ENCODE measurements around the gene MS4A3.
"Not testable (repeated sequence)": the region's sequence is repeated elsewhere in the genome, so short reads cannot be mapped to it uniquely, and the experiment has no call there.

Gene MS4A3, protein sequence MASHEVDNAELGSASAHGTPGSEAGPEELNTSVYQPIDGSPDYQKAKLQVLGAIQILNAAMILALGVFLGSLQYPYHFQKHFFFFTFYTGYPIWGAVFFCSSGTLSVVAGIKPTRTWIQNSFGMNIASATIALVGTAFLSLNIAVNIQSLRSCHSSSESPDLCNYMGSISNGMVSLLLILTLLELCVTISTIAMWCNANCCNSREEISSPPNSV

DNA sequence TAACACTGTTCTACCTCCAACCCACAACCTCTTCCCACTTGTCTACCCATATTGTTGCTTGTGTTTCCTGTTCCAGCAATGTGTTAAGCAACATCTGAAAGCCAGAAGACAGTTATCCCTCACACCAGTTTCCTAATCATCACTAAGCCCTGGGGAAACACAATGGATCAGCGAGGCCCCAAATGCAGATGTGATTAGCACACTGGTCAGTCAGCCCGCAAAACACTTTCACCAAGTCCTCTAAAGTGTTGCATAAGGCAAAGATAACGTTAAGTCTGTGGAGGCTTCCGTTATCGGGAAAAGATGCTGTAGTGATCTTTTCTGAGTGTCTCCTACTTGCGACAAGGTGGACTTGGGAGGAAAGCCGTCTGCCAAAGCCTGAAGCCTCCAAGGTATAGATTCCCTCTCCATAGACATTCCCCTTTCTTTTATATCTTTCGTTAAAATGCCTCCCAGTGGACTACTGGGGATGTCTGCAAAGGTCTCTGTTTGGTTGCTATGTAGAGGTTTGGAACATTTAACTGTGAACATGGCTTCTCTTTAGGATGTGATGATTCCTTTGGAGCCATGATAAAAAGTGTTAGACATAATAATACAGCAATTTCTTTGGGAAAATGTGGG lies at the start of gene MS4A3:
Gene MS4A3 (plus strand): TSS at position 317 of the 621 bp plus-strand sequence. CDS start 4,496 bp downstream, outside the sequence.
- no peak for DNase-seq (ENCODE audit: low spot score)

DNA sequence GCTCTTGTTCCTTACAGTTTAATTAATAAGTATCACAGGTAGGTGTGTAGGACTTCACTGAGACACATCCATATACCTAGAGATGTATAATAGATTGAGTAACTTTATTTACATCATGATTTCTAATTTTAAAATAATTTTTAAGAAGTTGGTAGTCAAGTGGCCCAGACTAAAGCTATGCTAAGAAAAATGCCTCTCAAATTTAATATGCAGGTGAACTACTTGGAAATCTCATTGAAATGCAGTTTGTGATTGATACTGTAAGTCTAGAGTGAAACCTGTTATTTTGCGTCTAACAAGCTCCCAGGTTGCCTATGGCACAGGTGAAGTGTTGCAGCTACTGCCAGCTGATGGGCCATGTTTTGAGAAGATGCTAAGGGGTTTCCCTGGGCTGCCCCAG lies 39.6 kb upstream of the MS4A3 start, which contains the start of gene OOSP4B:
Gene OOSP4B (plus strand): TSS at position 301 of the 400 bp plus-strand sequence.
- no peak for DNase-seq (ENCODE audit: low spot score)

DNA sequence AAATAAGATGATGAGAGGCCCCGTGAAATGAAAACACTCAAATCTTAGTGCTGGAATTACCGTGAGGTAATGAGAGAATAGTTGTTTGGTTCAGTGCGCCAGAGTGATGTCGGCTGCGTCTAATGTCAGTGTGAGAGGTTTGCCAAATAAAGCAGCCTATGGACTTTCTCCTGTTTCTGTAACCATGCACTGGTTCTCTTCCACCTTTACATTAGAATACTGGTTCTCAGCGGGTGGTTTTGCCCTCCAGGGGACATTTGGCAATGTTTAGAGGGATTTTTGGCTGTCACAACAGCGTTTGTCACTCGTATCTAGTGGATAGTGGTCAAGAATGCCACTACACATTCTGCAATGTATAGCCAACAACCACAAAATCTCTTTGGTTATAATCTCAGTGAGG lies 38.4 kb upstream of the MS4A3 start:
- DNase-seq (ENCODE audit: low spot score) = no peak

DNA sequence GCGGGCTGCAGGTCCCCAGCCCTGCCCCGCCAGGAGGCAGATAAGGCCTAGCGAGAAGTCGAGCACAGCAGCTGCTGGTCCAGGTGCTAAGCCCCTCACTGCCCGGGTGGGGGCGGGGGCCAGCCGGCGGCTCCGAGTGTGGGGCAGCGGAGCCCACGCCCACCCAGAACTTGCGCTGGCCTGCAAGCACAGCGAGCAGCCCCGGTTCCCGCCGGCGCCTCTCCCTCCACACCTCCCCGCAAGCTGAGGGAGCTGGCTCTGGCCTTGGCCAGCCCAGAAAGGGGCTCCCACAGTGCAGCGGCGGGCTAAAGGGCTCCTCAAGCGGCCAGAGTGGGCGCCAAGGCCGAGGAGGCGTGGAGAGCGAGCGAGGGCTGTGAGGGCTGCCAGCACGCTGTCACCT lies 36.1 kb upstream of the MS4A3 start:
- DNase-seq (ENCODE audit: low spot score) = not testable (repeated sequence)

DNA sequence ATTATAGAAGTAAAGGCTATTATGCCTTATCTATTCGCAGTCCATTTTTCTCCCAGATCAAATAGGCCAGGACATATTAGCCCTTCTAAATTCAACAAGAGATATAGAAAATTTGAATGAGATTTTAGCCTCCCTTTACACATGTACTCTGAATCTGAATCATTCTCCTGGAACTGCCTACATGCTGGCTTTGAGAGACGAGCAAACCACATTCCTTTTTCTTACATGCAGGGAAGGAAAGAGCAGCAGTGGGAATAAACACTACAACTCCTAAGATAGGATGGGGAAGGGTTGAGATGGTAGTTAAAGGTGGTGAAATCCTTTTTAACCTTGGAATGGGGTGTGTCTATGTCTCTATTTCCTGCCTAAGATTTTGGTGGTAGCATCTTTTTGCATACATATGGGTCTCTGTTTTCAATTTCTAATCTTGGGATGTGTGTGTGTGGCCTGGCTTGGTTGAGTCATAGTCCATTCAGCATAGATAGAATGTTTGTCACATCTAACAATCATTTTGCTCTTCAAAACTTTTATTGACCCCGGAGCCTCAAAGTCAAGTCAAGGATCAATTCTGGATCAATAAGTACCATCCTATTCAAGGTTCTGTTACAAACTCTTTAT lies 27.3 kb upstream of the MS4A3 start:
- DNase-seq (ENCODE audit: low spot score) = no peak

DNA sequence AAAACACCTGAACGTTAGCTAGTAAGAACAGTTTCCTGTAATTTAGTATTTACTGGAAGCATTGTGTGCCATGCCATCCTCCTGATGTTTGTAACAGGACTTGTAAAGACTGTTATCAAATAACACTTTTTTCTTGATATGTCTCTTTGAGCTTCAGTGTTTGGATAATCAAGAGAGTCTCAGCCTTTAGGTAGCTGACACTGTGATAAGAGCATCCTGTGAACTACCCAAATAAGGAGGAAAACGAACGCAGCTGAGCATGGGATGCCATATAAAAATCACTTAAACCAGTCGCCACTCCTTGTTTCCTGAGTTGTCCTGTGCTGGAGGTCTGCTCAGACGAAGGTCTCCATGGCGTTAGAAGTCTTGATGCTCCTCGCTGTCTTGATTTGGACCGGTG lies 16.4 kb upstream of the MS4A3 start, which contains the start of gene OOSP2:
Gene OOSP2 (plus strand): TSS at position 301 of the 400 bp plus-strand sequence. CDS start 51 bp downstream, at position 352.
- DNase-seq (ENCODE audit: low spot score) = no peak

DNA sequence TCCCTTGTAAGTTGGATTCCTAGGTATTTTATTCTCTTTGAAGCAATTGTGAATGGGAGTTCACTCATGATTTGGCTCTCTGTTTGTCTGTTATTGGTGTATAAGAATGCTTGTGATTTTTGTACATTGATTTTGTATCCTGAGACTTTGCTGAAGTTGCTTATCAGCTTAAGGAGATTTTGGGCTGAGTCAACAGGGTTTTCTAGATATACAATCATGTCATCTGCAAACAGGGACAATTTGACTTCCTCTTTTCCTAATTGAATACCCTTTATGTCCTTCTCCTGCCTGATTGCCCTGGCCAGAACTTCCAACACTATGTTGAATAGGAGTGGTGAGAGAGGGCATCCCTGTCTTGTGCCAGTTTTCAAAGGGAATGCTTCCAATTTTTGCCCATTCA lies 6.0 kb upstream of the MS4A3 start:
- not testable (repeated sequence) for DNase-seq (ENCODE audit: low spot score)

DNA sequence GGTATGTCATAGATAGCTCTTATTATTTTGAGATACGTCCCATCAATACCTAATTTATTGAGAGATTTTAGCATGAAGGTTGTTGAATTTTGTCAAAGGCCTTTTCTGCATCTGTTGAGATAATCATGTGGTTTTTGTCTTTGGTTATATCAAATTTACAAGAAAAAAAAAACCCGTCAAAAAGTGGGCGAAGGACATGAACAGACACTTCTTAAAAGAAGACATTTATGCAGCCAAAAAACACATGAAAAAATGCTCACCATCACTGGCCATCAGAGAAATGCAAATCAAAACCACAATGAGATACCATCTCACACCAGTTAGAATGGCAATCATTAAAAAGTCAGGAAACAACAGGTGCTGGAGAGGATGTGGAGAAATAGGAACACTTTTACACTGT lies 5.6 kb upstream of the MS4A3 start:
- not testable (repeated sequence) for DNase-seq (ENCODE audit: low spot score)

DNA sequence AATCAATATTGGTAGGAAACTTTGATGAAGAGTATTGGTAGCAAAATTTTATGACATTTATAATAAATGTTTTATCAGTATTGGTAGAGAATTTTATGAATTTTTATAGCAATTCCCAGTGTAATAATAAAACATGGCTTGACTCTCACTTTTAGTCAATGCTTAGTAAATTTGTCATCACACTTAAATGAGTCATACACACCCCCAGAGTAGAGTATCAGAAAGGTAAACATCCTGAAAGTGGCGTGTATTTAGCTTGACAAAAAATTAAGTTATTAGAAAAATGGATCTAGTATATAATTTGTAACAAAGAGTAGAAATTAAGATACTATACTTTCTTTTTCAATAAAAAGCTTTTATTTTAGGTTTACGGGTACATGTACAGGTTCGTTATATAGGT lies 2.6 kb downstream of the MS4A3 start:
- DNase-seq (ENCODE audit: low spot score) = no peak

DNA sequence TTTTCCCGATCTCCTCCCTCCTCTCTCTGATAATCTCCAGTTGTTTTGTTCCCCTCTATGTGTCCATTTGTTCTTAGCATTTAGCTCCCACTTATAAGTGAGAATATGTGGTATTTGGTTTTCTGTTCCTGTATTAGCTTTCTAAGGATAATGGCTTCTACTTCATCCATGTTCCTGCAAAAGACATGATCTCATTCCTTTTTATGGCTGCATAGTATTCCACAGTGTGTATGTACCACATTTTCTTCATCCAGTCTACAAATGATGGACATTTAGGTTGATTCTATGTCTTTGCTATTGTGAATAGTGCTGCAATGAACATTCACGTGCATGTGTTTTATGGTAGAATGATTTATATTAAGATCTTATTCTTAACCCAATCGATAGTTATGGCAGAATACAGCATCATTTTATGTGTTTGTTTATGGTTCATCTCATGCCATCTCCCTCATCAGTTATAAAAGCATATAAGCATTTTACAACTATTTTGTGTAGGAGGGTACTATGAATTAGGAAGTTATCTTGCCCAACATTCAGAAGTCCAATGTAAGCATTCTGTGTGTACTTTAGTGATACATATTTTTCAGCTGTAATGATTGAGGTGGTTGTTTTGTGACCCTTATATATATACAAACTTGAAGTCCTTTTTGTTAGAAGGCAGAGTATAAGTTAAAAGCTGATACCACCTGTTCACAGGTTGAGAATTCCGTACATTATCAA lies 3.2 kb downstream of the MS4A3 start:
- DNase-seq (ENCODE audit: low spot score) = no peak

DNA sequence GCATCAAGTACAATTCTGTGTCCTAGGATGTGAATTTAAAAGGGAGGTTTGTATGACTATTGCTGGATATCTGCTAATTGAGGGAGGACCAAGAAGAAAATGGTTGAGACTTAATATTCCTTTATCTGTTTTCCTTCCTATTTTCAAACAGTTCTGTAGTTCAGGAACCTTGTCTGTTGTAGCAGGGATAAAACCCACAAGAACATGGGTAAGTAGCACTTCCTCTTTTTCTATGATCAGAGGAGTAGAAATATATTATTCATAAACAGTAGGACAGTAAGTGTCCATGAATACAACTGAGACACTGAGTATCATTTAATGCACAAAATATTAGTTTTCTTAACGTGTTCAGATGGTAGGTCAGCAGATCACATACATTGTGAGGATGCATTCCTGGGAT lies 7.6 kb downstream of the MS4A3 start:
- no peak for DNase-seq (ENCODE audit: low spot score)

DNA sequence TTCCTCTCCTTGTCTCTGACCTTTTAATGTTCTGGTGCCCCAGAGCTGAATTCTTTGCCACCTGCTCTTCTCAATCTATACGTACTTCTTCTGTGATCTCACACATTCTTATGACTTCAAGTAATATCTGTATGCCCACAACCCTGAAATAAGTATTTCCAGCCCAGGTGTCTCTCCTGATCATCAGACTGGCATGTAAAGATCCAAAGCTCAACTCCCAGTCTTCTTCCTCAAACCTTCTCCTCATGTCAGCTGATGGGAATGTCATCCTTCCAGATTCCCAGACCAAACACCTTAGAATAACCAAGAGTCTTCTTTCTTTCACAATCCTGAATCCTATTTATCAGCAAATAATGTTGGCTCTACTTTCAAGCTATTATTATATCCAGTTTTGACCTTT lies 9.3 kb downstream of the MS4A3 start:
- DNase-seq (ENCODE audit: low spot score) = no peak

DNA sequence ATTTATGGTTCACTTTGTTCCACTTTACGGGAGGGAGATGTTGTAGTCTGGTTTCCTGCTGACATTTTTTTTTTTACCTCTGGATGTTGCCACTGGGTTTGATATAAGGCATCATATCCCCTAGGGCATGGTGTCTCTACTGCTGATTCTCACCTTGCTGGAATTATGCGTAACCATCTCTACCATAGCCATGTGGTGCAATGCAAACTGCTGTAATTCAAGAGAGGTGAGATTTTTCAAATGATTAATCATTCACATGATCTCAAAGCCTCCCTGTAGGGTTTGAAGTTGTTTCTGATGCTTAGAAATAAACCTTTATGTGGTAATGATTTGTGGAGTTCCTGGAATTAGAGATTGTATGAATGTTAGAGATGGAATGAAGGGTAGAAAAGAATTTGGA lies 13.0 kb downstream of the MS4A3 start:
- DNase-seq (ENCODE audit: low spot score) = no peak

DNA sequence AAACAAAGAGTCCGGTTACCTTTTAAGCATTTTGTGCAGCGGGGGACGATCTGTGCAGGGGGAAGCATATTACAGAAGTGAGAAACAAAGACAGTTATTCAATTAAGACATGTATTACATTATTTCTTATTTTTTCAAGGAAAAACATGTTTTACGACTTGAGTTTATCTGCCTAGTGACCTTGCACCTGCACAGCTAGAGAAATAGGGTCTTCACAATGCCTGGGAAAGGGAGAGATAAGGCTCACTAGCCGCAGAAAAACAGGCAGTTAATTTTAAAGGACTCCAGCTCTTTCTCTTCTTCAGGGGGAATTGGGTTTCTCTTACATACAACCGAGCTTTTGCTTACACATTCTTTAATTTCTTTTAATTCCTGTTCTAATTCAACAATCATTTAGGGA lies 15.2 kb downstream of the MS4A3 start:
- not testable (repeated sequence) for DNase-seq (ENCODE audit: low spot score)

DNA sequence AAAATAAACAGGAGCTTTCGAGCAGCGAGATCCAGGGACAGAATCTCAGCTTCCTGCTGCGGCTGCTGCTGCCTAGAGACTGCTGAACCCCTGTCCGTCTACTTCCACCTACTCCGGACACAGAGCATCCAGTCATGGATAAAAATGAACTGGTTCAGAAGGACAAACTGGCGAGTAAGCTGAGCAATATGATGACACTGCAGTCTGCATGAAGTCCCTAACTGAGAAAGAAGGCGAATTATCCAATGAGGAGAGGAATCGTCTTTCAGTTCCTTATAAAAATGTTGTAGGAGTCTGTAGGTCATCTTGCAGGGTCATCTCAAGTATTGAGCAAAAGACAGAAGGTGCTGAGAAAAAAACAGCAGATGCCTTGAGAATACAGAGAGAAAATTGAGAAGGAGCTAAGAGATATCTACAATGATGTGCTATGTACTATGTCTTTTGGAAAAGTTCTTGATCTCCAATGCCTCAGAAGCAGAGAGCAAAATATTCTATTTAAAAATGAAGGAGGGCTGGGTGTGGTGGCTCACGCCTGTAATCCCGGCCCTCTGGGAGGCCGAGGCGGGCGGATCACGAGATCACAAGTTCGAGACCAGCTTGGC lies 20.9 kb downstream of the MS4A3 start:
- no peak for DNase-seq (ENCODE audit: low spot score)

DNA sequence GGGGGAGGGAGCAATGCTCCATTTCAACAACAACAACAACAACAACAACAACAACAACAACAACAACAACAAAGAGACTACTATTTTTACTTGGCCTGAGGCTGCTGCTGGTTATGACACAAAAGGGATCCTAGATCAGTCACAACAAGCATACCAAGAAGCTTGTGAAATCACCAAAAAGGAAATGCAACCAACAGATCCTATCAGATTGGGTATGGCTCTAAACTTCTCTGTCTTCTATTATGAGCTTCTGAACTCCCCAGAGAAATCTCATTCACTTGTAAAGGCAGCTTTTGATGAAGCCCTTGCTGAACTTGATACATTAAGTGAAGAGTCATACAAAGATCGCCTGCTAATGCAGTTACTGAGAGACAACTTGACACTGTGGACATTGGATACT lies 21.5 kb downstream of the MS4A3 start:
- DNase-seq (ENCODE audit: low spot score) = no peak

DNA sequence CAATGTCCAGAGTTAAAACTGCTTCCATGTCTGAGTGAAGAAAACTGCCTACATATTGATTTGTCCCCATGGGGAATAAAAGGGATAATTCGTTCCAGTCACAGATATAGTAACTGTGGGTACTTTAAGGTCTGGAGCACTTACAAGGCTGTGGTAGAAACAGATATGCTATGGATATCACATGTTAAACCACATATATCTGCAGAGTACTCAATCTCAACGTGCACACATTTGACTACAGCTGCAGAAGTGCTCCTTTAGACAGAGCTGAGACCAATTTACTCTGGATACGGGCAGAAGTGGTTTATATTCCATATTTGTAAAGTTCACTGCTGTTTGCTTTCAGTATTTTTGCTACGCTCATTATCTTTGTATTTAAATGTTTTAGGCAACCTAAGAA lies 22.3 kb downstream of the MS4A3 start:
- no peak for DNase-seq (ENCODE audit: low spot score)

DNA sequence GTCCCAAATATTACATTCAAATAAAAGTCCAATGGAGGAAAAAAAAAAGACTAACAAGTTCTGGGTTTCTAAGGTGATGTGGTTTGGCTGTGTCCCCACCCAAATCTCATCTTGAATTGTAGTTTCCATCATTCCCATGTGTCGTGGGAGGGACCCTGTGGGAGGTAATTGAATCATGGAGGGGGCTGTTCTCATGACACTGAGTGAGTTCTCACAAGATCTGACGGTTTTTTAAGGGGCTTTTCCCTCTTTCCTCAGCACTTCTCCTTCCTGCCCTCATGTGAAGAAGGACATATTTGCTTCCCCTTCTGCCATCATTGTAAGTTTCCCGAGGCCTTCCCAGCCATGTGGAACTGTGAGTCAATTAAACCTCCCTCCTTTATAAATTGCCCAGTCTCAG lies 24.1 kb downstream of the MS4A3 start:
- no peak for DNase-seq (ENCODE audit: low spot score)

DNA sequence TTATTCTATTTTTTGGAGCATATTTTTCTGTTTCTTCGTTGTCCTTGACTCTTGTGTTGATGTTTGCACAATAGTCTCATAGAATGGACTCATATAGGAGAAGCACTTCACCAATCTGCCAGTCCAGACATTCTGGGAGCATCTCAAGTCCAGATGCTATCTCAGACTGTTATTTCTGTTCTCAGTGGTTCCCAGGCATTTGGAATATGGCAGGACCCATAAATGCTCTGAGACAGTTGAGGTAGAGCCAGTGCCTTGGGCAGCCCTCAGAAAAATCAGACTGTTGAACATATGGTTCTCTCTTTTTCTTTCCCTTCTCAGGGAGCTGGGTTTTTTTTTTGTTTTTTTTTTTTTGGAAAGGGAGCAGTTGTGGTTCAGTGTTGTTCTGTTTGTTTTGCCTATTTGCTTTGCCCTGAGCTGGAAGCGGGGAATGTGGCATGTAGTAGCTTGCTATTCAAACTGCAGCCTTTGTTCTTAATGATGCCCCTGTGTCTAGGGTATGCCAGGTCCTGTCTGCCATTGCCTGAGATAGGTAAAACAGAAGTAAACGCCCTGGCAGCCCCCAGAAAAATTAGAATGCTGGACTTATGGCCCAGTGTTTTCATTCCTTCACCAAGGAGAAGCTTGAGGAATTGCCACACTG lies 28.3 kb downstream of the MS4A3 start:
- no peak for DNase-seq (ENCODE audit: low spot score)

DNA sequence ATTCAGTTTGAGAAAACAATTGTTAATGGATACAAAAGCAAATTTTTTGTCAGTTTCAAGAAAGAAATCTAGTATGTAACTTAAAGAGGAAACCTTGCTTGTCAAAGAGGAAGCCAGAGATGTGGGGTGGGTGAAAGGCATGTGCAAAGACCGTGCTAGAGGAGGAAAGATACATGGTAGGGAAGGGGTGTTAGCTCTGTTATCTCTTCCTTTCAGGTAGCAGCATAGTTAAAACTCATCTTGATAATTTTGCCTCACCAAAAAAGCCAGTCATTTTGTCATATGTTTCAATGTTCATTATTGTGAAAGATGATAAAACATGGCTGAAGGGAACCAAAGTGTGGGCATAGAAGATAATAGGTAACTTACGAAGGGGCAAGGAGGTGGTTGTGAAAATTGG lies 29.4 kb downstream of the MS4A3 start:
- no peak for DNase-seq (ENCODE audit: low spot score)

DNA sequence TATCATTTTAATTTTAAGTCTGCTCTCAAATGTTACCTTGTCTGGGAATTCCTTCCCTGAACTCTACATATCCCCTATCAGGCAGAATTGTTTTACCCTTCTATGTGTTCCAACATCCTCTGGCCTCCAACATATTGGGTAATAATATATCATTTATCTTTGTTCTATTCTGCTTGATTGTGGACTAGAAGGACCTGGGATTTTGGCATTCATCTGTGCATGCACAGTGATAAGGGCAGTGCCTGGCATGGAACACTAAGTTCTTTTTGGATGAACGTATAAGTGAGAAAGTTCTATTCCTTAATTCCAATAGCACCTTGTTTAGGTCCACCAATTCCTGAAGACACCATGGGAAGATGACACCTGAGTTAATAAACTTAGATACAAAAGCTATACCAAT lies 30.8 kb downstream of the MS4A3 start:
- DNase-seq (ENCODE audit: low spot score) = no peak

DNA sequence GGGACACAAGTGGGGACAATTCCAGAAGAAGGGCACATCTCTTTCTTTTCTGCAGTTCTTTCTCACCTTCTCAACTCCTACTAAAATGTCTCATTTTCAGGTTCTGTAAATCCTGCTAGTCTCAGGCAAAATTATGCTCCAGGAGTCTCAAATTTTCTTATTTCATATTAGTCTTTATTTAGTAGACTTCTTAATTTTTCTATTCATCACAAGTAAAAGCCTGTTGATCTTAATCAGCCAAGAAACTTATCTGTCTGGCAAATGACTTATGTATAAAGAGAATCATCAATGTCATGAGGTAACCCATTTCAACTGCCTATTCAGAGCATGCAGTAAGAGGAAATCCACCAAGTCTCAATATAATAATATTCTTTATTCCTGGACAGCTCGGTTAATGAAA lies 31.9 kb downstream of the MS4A3 start, which contains the start of gene MS4A2:
Gene MS4A2 (plus strand): TSS at position 301 of the 400 bp plus-strand sequence. CDS start 102 bp downstream, outside the sequence.
- no peak for DNase-seq (ENCODE audit: low spot score)

Measured in hepatic stellate cell (primary cell).